Mesodermal cell (in vitro differentiated cells): Measurements from ENCODE around the gene IL4I1.

Experiments used
- H3K27ac ChIP-seq: 2 replicates; pipeline ENCODE4 v1.7.0; 2013; ENCODE audit warnings: mild to moderate bottlenecking, low read depth, low read length, moderate library complexity; ENCODE audit not compliant: severe bottlenecking
- H3K36me3 ChIP-seq: 2 replicates; pipeline ENCODE4 v1.7.1; 2013; ENCODE audit warnings: mild to moderate bottlenecking, low read length, moderate library complexity; ENCODE audit not compliant: control insufficient read depth, insufficient read depth
- H3K4me1 ChIP-seq: one replicate; pipeline ENCODE4 v1.7.1; 2013; ENCODE audit warnings: mild to moderate bottlenecking, low read length; ENCODE audit not compliant: insufficient read depth, control insufficient read depth, poor library complexity, severe bottlenecking
- H3K4me3 ChIP-seq: 2 replicates; pipeline ENCODE4 v1.7.0; 2013; ENCODE audit warnings: low read length, control low read depth, mild to moderate bottlenecking; ENCODE audit not compliant: insufficient read depth, poor library complexity, severe bottlenecking; ENCODE audit errors: extremely low read depth
- H3K9me3 ChIP-seq: 2 replicates; pipeline ENCODE4 v1.7.1; 2013; ENCODE audit warnings: mild to moderate bottlenecking, low read length, moderate library complexity; ENCODE audit not compliant: control insufficient read depth
- WGBS, 2 experiments: methylation state at CpG; one replicate each; pipeline ENCODE4 v1.1.5; 2013; ENCODE audit warnings: missing lambda C conversion rate in 2 of 2; ENCODE audit not compliant: insufficient coverage in 2 of 2; 5-methylcytosine and 5-hydroxymethylcytosine counted together

The IL4I1 gene

DNA sequence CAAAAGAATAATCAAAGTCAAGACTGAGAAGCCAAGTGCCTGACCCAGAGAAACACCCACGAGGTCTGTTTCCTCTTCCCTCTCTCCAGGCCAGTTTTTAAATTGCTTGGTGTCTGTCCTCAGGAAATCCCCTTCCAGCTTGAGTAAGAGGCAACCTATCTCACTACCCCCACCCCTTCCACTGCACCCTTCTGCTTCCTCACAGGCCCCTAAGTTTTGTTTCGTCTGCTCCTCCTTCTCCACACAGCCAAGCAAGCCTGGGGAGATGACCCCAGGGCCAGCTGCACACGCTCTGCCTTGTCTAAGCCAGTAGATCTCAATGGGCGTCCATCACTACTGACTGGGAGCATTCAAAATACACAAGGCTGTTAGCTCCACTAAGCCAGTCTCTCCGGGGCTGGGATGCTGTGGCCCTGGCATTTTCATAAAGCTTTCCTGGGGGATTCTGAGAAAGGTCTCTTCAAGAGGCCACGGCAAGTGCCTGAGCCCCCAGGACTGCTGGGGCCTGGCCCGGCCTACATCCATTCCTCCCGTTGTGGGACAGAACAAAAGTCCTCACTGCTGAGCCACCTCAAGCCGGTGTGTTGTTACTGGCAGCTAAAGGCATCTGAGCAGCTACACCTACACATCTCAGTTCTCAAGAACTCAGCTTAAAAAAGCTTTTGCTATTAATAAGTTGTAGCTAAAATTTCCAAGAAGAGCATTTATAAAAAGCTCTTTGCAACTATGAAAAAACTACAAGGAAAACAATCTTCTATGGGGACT, 14.9 kb upstream of the IL4I1 start:
- Histone ChIP-seq H3K4me1 (no peaks in the 10 kb centered on the region), H3K27ac (no peak overlapping the region), H3K4me3 (no peak overlapping the region), H3K9me3 (no peaks in the 10 kb centered on the region), H3K36me3 (peaks cover 91% of the 10 kb centered on the region)
- 94 to 96% methylated on average over 8 of the region's 9 CpGs for WGBS, 2 experiments

DNA sequence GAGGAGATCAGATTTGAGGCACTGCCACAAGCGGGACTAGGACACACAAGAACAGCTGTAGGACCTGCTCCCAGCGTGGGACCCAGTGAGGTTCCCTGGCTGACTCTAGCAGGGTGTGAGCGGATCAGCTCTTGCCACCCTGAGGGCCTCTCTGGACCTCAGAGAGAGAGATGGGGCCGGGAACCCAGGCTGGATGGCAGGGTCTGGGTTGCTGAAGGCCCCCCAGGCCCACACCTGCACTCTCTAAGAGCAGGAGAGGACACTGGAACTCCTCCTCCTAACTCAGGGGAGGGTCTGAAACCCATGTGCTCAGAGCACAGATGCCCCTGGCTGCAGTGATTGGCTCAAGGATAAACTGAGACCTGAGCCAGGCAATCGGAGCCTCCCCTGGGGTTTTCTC, 13.5 kb upstream of the IL4I1 start:
- H3K9me3 ChIP-seq = no peaks in the 10 kb centered on the region
- H3K36me3 ChIP-seq = peaks cover 81% of the 10 kb centered on the region
- no peak overlapping the region for H3K4me3 ChIP-seq
- no peaks in the 10 kb centered on the region for H3K4me1 ChIP-seq
- 87 to 95% methylated on average over 4 to 5 of the region's 5 CpGs for WGBS, 2 experiments
- no peak overlapping the region for H3K27ac ChIP-seq

DNA sequence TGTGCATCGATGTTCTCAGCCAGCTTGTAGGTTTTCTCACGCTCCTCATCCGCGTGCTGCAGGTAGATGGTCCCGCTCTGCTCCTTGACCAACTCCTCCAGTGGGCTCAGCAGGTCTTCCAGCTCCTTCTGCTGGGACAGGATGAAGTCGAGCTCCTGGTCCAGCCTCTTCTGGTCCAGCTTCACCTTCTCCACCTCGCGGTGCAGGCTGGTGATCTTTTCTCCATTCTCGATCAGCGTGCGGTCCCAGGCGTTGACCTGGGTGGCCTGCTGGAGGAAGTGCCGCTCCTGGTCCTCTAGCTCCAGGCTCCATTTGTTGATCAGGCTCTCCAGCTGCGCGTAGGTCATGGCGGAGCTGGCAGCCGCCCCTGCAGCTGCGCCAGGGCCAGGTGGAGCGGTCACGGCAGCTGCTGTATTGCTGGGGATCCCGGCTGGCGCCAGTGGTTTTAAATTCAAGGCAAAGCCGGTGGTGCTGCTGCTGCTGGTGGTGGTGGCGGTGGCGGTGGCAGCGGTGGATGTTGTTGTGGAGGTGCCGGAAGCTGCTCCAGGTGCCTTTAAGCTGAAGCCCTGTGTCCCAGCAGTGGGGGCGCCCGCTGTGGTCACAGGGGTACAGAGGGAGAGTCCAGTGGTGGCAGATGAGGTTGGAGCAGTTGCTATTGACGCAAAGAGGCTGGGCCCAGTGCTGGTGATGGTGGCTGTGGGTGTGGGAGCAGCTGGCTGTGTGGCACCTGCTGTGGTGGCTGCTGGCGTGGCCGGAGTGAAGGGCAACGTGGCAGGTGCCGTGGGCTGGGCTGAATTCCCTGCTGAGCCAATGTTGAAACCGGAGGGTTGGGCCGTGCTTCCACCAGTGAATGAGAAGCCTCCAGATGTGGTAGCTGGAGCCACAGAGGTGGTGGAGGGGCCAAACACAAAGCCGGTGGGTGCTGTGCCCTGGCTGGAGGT, 12.1 kb upstream of the IL4I1 start:
- Histone ChIP-seq H3K4me1 (no peaks in the 10 kb centered on the region), H3K36me3 (peaks cover 68% of the 10 kb centered on the region), H3K9me3 (no peaks in the 10 kb centered on the region), H3K27ac (no peak overlapping the region), H3K4me3 (no peak overlapping the region)
- 95 to 98% methylated on average over 29 to 37 of the region's 37 CpGs for WGBS, 2 experiments

DNA sequence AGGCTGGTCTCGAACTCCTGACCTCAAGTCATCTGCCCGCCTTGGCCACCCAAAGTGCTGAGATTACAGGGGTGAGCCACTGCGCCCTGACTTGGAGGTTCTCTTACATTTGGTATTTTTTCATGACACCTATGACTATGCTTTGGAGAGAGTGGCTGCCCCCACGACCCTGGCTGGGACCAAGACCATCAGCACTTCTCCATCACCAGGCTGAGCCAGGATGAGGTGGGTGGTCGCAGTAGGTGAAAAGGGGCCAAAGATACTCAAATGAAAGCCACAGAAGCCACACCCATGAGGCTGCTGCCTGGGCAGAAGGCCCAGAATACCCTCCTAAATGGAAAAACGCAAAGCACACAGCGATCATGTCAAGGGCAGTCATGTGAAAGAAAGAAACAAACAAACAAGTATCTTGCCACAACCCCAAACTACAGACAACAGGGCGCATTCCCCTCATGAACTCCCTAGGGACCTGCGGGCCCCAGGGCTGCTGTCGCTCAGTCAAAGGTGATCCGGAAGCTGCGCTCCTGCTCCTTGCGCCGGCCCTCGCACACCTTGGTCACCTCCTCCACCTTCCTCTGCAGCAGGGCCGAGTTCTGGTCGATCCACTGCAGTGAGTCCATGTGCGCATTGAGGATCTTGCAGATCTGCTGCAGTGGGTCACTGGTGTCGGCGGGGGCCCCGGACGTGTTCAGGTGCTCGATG, 11.2 kb upstream of the IL4I1 start:
- Histone ChIP-seq H3K4me1 (no peaks in the 10 kb centered on the region), H3K4me3 (no peak overlapping the region), H3K36me3 (peaks cover 59% of the 10 kb centered on the region), H3K9me3 (no peaks in the 10 kb centered on the region), H3K27ac (no peak overlapping the region)
- WGBS, 2 experiments = 97 to 98% methylated on average over 18 to 21 of the region's 23 CpGs

DNA sequence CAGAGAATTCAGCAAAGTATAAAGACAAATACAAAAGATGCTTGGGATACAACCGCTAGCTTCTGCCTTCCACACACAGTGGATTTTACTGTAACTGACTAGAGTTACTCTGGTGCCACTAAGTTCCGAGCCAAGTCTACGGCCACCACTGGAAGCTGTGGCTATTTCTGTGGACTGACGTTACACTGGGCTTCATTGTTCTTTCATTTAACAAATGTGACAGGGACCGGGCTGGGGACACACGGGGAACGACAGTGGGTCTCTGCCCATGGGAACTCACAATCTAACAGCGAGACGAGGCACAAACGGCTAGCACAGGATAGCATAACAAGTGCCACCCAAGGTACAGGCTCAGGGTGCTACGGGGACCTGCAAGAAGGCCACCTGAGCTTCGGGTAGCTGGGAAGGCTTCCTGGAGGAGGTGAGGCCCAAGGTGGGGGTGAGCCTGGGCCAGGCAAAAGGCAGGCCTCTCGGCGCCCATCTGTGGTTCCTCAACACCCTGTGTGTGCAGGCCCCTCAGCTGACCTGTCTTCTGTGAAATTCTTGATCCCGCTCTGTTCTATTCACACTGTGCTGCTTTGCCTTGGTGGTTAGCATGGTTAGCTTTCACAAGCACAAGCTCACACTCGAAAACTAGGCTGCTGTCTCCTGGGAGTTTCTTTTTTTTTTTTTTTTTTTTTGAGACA, 10.3 kb upstream of the IL4I1 start:
- Histone ChIP-seq H3K4me1 (no peaks in the 10 kb centered on the region), H3K9me3 (no peaks in the 10 kb centered on the region), H3K4me3 (no peak overlapping the region), H3K36me3 (peaks cover 52% of the 10 kb centered on the region), H3K27ac (no peak overlapping the region)
- 93 to 96% methylated on average over 15 of the region's 16 CpGs for WGBS, 2 experiments

DNA sequence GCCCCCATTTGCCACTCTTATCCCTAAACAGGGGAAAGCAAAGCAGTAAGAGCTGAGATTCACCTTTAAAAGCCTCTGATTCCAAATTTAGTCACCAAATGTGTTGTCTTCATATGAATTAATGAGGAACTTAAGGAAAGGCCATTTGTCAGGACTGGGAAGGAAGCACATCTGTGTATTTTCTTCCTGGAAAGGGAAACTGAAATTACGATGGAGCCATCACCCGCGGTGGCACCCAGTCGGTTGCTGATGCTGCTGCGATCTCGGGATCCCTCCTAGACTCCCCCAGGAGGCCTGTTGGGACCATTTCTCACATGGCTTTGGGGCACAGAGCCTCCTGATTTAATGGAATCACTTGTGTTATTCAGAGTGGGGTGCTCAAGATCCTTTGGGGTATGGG, 7.4 kb upstream of the IL4I1 start:
- Histone ChIP-seq H3K4me1 (no peaks in the 10 kb centered on the region), H3K9me3 (no peaks in the 10 kb centered on the region), H3K4me3 (no peak overlapping the region), H3K27ac (no peak overlapping the region), H3K36me3 (peaks cover 29% of the 10 kb centered on the region)
- WGBS, 2 experiments = 85 to 86% methylated on average over 4 to 6 of the region's 6 CpGs

DNA sequence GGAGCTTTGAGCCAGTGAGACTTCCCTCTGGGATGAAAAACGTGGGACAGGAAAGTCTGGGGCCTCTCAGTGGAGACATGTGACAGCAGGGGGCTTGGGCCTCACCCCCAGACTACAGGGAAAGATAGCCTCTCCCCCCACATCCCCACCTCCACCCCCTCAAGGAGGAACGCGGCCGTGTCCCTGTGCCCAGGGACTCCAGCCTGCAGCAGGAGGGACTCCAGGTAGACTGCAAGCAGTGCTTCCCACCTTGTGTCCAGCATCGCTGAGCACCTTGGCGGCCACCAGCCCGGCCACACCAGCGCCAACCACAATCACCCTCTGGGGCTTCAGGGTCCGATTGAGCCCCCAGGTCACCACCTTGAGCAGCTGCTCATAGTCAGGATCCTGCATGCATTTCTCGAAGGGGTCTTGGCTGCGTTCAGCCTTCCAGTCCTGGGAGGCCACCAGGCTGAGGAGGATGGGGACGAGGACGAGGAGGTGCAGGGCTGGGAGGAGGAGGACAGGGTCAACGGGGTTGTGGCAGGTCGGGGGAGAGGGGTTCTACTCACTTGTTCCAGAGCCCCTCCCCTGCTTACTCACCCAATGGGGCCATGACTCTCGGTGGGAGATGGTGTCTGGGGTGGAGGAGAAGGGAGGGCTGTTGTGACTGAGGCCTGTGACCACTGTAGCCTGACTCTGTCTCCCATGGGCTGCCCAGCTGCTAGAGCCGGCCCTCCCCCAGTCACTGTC, 955 bp downstream of the IL4I1 start:
- Histone ChIP-seq H3K9me3 (no peaks in the 10 kb centered on the region), H3K4me3 (no peak overlapping the region), H3K27ac (no peak overlapping the region), H3K4me1 (peaks cover 5% of the 10 kb centered on the region), H3K36me3 (no peaks in the 10 kb centered on the region)
- 76 to 88% methylated on average over 7 to 15 of the region's 17 CpGs for whole genome bisulfite sequencing, 2 experiments

DNA sequence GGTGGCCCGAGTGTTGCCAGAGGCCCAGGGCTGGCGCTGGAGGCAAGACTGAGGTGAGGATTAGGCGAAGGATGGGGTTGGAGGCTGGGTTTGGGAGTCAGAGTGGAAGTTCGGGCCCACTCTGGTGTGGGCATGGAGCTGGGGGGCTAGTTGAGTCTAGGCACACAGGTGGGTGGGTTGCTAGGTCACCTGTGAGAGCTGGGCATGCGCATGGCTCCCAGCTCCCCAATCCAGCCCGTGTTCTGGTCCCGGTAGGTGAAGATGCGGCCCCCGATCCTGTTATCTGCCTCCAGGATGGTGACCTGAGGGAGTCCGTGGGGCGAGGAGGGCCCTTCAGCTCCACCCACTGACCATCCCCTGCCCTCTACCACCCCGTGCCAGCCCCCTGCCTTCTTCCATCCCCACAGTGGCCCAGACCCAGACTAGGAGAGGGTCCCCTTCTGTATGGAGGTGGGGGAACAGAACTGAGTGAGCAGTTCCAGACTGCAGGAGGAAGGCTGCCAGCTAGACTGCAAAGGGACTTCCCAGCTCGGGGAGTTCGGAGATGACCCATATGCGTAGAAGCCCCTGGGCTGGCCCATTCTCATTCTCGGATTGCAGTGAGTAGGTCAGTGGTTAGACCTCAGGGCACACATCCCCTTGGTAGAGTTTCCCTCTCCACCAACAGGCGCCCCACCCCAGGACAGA, 1.7 kb downstream of the IL4I1 start:
- peaks cover 7% of the 10 kb centered on the region for H3K4me1 ChIP-seq
- H3K36me3 ChIP-seq = no peaks in the 10 kb centered on the region
- 91 to 94% methylated on average over 12 to 15 of the region's 17 CpGs for WGBS, 2 experiments
- no peaks in the 10 kb centered on the region for H3K9me3 ChIP-seq
- H3K27ac ChIP-seq = no peak overlapping the region
- H3K4me3 ChIP-seq = no peak overlapping the region

DNA sequence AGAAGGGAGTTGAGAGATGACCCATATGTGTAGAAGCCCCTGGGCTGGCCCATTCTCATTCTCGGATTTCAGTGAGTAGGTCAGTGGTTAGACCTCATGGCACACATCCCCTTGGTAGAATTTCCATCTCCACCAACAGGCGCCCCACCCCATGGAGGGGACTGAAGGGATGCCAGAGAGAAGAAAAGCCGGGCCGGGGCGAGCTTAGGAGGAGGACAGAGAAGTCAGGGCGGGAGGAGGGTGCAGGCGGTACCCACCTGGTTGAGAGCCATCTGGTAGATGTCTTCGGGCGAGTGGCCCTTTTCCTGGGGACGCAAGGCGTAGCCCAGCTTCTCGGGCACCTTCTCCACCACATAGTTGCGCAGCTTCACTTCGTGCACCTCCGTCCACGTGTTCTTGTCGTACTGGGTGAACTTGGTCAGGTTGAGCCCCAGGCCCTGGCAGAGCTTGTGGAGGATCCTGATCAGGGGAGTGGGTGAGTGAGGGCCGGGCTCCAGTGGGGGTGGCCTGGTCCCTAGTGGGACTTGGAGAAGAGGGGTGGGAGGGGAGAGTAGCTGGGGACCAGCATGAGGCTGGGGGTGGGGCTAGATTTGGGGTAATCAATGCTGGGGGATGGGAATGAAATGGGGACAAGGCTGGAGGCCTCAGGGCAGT, 2.5 kb downstream of the IL4I1 start:
- 94% methylated on average over 13 of the region's 18 CpGs for WGBS, 2 experiments
- H3K27ac ChIP-seq = no peak overlapping the region
- no peaks in the 10 kb centered on the region for H3K36me3 ChIP-seq
- peaks cover 7% of the 10 kb centered on the region for H3K4me1 ChIP-seq
- H3K4me3 ChIP-seq = no peak overlapping the region
- H3K9me3 ChIP-seq = no peaks in the 10 kb centered on the region
